ENCODE data around the gene ZNF619. TPM values are rescaled to one million over a fixed set of nuclear protein-coding genes. Genes with fewer than 3 reads are reported as not detected.

Gene ZNF619
- total and polyA plus RNA-seq, 9 of the 15 experiments (the other 6 are each of a cell fraction or from before 2014, with no cell fraction given): 1.3 to 9.1 (median 6.3) TPM

DNA sequence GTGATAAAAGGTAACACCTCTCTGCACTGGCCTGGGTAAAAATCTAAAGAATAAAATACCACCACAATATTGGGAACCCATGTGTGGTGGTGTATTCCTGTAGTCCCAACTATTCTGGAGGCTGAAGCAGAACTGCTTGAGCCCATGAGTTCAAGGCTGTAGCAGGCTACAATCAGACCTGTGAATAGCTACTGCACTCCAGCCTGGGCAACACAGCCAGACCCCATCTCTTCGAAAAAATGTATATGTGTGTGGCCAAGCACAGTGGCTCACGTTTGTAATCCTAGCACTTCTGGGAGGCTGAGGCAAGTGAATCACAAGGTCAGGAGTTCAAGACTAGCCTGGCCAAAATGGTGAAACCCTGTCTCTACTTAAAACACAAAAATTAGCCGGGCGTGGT lies 21.6 kb upstream of the ZNF619 start (continued):
- no peak for TF ChIP-seq MTA1 (IDR thresholded peaks at IDR 0.05; ENCODE audit: borderline replicate concordance)

DNA sequence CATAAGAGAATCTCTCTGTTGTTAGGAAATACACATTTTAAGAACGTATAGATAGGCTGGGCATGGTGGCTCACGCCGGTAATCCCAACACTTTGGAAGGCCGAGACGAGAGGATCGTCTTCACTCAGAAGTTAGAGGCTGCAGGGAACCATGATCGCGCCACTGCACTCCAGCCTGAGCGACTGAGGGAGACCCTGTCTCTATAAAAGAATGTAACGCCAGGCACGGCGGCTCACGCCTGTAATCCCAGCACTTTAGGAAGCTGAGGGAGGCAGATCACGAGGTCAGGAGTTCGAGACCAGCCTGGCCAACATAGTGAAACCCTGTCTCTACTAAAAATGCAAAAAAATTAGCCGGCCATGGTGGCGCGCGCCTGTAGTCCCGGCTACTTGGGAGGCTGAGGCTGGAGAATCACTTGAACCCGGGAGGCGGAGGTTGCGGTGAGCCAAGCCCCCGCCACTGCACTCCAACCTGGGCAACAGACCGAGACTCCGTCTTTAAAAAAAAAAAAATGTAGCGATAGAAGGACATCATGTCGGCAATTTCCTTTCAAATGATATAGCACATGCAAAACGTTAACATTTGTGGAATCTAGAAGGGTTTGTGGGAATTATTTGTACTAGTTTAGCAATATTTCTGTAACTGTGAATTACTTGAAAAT lies 20.5 kb upstream of the ZNF619 start:
- peaks cover 52% of the 10 kb centered on the region for H3K79me2 ChIP-seq (ENCODE audit: control insufficient read depth, insufficient read depth, low read length)
- H3K4me1 ChIP-seq (replicated peaks in 1 of 2; ENCODE audit: control insufficient read depth in 2 of 2, insufficient read depth in 2 of 2, low read length in 2 of 2): peaks cover 17 to 32% of the 10 kb centered on the region in 2 experiments
- H3K27ac ChIP-seq (ENCODE audit: extremely low read depth, low read depth, low read length): peak overlapping the region; percentile 93
- peak overlapping the region; percentile 73 for H3K4me3 ChIP-seq
- peak overlapping the region; percentile 94 for H3K4me2 ChIP-seq (ENCODE audit: insufficient read depth, low read length)
- no peaks in the 10 kb centered on the region for H3K27me3 ChIP-seq (ENCODE audit: control insufficient read depth in 2 of 2, insufficient read depth in 2 of 2, low read length in 2 of 2)
- H3K9me1 ChIP-seq (ENCODE audit: control insufficient read depth, insufficient read depth, low read length): no peaks in the 10 kb centered on the region
- in situ Hi-C loops (cut with MboI): loop anchor here (25.0 kb wide), 1 partner anchor 1044 kb away; the partner anchor contains the start of gene RPSA
- DNase-seq (ENCODE audit: extremely low read depth in 1 of 4, low spot score in 3 of 4) (no peak), ATAC-seq (no peak), FAIRE-seq (no peak)
- peaks cover 39% of the 10 kb centered on the region for H3K36me3 ChIP-seq (ENCODE audit: control insufficient read depth, insufficient read depth, low read length)
- intact Hi-C loops (cut with micrococcal nuclease): loop anchor here (2.0 to 10.0 kb wide), 2 partner anchors 20 to 1072 kb away; partner anchors contain the start of genes SLC25A38 and ZNF619
- no peaks in the 10 kb centered on the region for H3K9me3 ChIP-seq (replicated peaks; ENCODE audit: control insufficient read depth, insufficient read depth, low read depth, low read length)
- CTCF ChIA-PET (ENCODE audit: low intra/inter-chr PET ratio): no interaction called here
- peak overlapping the region; percentile 81 for H2AFZ ChIP-seq (ENCODE audit: low read depth, low read length)
- BruUV-seq (replicated peaks): TSS peak; percentile 89
- H4K20me1 ChIP-seq (replicated peaks; ENCODE audit: control insufficient read depth, insufficient read depth, low read length): no peaks in the 10 kb centered on the region; the same call in 1 of the 2 replicates
- POLR2A ChIA-PET: interaction anchor here (0.5 to 2.1 kb wide), 21 partner anchors 8 to 265 kb away, joined by 3 to 19 read pairs (median 5); partner anchors contain the start of genes ZNF619 and ZNF621
- 60% methylated on average over 29 of the region's 29 CpGs for WGBS (ENCODE audit: insufficient coverage, low coverage, missing lambda C conversion rate)
- peak overlapping the region; percentile 91 to 100 for H3K9ac ChIP-seq (ENCODE audit: insufficient read depth in 1 of 2, low read depth in 2 of 2, low read length in 2 of 2)
- no peak for TF ChIP-seq WHSC1 (IDR thresholded peaks at IDR 0.05; ENCODE audit: low read length)
- no peak for TF ChIP-seq TARDBP (IDR thresholded peaks at IDR 0.05)
- TF ChIP-seq KDM2B (CRISPR knock-in tag; IDR thresholded peaks at IDR 0.05): no peak
- TF ChIP-seq TBL1XR1 (IDR thresholded peaks at IDR 0.05; ENCODE audit: low read length in 2 of 2): 0 out of 4 replicates have a peak, but pooled peaks of 1 of the 2 experiments have one; percentile 28
- peak; percentile 31; the same call in 1 of the 2 replicates for TF ChIP-seq LEF1 (IDR thresholded peaks at IDR 0.05)
- peak; percentile 49; the same call in 1 of the 2 replicates for TF ChIP-seq ZC3H4 (CRISPR knock-in tag; IDR thresholded peaks at IDR 0.05; ENCODE audit: borderline replicate concordance)
- TF ChIP-seq SMAD1 (IDR thresholded peaks at IDR 0.05; ENCODE audit: low read depth, low read length, partially characterized antibody): no peak
- TF ChIP-seq, protein P1, sequence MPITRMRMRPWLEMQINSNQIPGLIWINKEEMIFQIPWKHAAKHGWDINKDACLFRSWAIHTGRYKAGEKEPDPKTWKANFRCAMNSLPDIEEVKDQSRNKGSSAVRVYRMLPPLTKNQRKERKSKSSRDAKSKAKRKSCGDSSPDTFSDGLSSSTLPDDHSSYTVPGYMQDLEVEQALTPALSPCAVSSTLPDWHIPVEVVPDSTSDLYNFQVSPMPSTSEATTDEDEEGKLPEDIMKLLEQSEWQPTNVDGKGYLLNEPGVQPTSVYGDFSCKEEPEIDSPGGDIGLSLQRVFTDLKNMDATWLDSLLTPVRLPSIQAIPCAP (CRISPR knock-in tag; IDR thresholded peaks at IDR 0.05; ENCODE audit: borderline replicate concordance): no peak
- TF ChIP-seq HNRNPL (IDR thresholded peaks at IDR 0.05; ENCODE audit: low read depth, low read length): no peak
- no peak for TF ChIP-seq CBFB (CRISPR knock-in tag; IDR thresholded peaks at IDR 0.05)
- TF ChIP-seq SRF (CRISPR knock-in tag; IDR thresholded peaks at IDR 0.05): 0 out of 4 replicates have a peak, but pooled peaks of 1 of the 2 experiments have one; percentile 6
- 0 out of 2 replicates have a peak, but pooled peaks have one; percentile 10 for TF ChIP-seq ZC3H8 (IDR thresholded peaks at IDR 0.05)
- TF ChIP-seq, protein P2, sequence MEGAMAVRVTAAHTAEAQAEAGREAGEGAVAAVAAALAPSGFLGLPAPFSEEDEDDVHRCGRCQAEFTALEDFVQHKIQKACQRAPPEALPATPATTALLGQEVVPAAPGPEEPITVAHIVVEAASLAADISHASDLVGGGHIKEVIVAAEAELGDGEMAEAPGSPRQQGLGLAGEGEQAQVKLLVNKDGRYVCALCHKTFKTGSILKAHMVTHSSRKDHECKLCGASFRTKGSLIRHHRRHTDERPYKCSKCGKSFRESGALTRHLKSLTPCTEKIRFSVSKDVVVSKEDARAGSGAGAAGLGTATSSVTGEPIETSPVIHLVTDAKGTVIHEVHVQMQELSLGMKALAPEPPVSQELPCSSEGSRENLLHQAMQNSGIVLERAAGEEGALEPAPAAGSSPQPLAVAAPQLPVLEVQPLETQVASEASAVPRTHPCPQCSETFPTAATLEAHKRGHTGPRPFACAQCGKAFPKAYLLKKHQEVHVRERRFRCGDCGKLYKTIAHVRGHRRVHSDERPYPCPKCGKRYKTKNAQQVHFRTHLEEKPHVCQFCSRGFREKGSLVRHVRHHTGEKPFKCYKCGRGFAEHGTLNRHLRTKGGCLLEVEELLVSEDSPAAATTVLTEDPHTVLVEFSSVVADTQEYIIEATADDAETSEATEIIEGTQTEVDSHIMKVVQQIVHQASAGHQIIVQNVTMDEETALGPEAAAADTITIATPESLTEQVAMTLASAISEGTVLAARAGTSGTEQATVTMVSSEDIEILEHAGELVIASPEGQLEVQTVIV (CRISPR knock-in tag; IDR thresholded peaks at IDR 0.05; ENCODE audit: borderline replicate concordance): 0 out of 2 replicates have a peak, but pooled peaks have one; percentile 59
- TF ChIP-seq ZNF197 (CRISPR knock-in tag; IDR thresholded peaks at IDR 0.05; ENCODE audit: low read depth): no peak
- peak; percentile 38; the same call in 1 of the 2 replicates for TF ChIP-seq GATAD2B (IDR thresholded peaks at IDR 0.05; ENCODE audit: borderline replicate concordance)
- TF ChIP-seq RNF2 (IDR thresholded peaks at IDR 0.05): peak; percentile 5; the same call in 1 of the 2 replicates
- peak; percentile 73 for TF ChIP-seq ZNF121 (CRISPR knock-in tag; conservative IDR thresholded peaks at IDR 0.05)
- TF ChIP-seq NR2F6 (CRISPR knock-in tag; IDR thresholded peaks at IDR 0.05): no peak

Data from K562 (cell line).